HG03103 (cell line): ENCODE measurements around the gene HTT.

ENCODE experiments used
- ATAC-seq: cut with Tn5 transposase; IDR thresholded peaks from one replicate; pipeline ENCODE4 v1.9.1; 2021; ENCODE audit warnings: low read depth; ENCODE audit not compliant: unreplicated experiment

The HTT gene

DNA sequence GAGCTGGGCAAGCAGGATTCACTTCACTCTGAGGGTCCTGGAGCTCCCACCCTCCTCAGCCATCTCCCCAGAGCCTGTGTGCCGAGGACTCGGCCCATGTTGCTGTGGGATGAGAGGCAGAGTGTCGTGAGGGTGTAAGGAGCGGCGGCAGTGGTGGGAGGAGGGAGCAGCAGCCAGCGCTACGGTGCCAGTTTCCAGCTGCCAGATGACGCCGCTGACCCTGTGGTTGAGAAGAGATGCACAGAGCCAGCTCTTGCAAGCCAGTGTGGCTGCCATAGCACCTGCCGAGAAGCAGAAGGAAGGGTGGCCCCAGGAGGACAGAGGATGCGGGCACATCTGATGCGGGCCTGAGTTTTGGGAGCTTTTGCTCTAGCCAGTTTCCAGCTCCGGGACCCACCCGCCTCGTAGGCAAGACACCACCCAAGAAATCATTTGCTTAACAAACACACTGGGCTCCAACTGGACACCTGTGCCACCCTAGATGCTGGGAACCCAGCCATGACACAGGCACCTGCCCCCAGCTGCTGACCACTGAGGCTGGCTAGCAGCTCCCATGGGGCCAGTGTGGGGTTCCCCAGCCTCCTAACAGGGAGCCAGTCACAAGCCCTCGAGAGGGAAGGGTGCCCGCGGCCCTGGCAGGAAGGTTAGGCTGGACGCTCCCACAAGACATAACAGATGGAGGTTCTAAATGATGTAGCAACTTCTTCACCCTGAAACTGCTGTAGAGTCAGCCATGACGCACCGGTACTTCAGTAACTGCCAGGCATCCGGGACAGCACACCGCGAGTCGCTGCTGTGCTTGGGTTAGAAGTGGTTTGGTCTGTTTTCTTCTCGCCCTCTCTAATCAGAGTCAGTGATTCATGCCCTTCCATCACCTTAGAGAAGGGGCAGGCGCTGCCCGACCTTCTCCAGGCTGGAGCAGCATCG is 183.3 kb downstream of the HTT start:
- ATAC-seq = no peak

- ATAC-seq = no peak
Measured at GRCh38 chr4:3261411-3262207, 187.1 kb downstream of the HTT start.

- no peak for ATAC-seq
Measured at GRCh38 chr4:3262208-3263052, 187.9 kb downstream of the HTT start.

GRCh38 chr4:3263053-3263875 is 188.8 kb downstream of the HTT start:
- no peak for ATAC-seq

- ATAC-seq = no peak
Measured at GRCh38 chr4:3263876-3264193, 189.4 kb downstream of the HTT start.

DNA sequence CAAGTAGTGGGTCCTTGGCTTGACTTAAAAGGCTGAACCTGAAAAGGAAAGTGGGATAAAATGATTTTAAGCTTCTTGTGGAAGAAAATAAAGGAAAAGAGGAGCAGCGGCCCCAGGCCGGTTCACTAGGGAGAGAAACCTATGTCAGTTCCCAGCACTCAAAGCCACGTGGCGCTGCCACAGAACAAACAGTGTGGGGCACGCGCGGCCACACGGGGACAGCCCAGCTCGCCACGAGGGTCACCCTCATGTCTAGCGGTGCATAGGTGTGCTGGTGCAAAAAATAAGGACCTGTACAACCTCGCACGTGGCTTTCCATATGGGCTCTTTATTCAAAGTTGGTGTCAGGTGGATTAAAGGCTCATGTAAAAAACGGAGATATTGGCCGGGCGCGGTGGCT is 191.6 kb downstream of the HTT start:
- ATAC-seq = no peak

DNA sequence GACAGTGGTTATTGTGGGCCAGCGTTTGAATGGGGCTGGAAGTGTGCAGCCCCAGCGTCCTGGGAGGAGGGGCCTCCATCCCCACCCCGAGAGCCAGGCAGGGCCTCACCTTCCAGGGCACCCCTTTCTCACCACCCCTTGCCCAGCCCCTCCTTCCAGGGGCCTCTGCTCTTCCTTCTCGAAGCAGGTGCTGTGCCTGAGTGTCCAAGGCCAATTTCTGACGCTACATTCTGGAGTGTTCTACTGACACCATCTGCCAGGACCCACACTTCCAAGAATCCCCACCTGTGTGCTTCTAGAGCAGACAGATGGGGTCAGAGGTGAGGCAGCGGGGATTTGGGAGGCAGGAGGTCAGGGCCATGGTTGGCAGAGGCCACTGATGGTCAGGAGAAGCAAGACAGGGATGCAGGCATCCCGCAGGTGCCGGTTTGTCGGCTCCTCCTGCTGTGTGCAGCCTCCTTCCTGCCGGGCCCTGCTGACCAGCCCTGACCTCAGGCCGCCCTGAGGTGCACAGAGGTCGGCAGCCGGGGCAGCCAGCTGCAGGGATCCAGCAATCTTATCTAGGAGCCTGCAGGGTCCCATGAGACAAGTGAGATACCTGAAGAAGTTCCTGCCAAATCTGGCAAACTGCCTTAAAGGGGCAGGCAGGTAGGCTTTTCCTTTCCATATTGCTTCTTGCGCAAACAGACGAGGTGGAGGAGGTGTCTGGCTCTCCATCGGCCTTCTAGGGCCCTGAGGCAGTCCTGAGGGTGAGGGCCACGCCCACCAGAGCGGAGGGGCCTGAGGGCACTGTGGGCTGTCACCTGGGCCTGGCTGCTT is 193.3 kb downstream of the HTT start:
- ATAC-seq = no peak

DNA sequence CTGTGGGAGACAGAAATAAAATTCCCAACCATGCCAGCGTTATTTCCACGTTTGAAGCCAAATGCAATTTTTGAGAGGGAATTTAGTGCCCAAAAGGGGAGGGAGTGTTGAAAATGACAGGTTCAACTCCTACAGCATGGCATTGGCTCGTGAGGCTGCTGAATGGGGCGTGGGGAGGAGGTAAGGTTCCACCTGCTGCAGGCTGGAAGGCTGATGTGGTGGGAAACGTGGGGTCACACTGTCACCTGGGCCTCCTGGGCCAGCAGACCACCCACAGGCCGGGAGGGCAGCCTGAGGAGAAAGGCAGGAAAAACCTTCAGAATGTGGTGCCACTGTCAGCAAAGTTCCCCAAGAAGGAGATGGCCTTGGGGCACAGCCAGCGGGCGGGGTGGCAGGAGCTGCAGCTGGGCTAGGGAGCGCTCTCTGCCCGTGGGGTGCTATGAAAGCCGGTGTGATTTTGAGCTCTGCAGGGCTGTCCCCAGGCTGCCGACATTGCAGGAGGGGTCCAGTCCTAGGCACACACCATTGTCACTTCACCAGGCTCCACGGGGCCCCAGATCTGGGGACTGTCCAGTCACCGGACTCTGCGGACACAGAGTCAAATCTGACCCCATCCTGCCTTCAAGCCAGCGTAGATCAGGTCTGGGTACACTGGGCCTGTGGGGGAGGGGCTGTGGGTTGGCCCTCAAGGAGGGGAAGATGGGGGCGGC is 194.1 kb downstream of the HTT start:
- ATAC-seq = no peak

DNA sequence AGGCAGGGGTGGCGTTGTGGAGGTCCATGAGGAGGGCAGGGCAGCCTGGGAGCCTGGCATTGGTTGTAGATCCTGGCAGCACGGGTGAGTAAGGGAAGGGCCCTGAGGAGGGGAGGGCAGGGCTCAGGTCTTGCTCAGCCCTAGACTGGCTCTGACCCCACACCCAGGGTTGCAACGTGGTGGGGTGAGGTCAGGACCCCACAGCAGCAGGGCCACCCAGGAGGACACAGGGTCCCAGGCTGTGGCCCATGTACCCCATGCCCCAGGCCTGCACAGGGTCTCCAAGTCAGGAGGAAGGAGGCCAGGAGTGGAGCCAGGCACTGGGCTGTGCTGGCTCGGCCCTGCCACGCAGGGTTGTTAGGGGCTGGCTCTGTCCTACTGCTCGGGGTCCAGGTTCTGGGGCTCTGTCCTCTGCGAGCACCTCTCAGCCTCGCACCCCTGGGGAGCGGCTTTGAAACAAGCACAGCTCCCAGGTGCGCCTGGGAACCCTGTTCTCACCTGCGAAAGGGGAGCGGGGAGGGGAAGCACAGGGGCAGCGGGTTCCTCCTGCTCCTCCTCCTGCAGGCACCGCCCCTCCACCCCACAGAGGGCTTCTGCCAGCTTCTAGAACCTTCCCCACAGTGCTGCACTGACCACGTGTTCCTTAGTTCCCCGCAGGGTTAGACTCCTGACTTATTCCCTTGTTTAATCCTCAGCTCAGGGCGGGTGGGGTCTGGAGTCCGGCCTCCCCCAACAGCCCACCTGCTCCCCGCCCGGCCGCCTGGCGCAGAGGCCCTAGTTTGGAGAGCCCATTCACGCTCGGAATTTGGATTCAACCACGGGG is 194.8 kb downstream of the HTT start:
- ATAC-seq = no peak

GRCh38 chr4:3269991-3270611 is 195.6 kb downstream of the HTT start:
- no peak for ATAC-seq

- no peak for ATAC-seq
Measured at GRCh38 chr4:3271131-3271530, 196.7 kb downstream of the HTT start.

- no peak for ATAC-seq
Measured at GRCh38 chr4:3276986-3277385, 202.5 kb downstream of the HTT start.

DNA sequence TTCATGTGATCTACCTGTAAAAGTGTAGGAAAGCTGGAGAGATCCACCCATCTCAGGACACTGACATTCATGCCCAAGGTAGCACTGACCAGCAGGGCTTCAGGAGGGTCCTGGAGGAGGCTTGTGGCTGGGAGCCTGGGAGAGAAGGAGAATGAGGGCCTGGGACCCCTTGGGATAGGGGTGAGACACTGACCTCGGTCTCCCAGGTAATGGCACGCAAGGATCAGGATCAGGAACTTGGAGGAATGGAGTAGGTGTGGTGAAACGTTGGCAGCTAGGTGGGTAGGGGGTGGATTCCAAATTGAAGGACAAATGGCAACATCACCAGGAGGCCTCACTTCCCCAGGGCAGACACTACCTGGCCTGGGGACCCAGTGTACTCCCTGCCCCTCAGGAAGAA is 206.0 kb downstream of the HTT start:
- ATAC-seq = no peak

- ATAC-seq = no peak
Measured at GRCh38 chr4:3283483-3283882, 209.0 kb downstream of the HTT start.

DNA sequence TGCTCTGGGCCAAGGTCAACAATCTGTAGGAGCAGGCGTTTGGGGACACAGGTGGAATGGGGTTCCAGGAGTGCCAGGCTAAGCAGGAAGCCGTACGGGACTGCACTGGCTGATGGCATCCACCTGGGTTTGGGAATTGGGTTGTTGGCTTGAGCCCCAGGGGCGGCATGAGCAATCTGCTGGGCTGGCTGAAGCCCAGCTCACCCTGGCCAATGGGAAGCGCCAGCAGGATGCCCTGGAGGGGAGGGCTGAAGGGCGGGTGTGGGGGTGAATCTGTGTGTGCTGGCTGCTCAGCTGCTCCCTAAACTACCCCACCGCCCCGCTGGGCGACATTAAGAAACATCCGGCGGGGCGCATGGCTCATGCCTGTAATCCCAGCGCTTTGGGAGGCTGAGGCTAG is 209.4 kb downstream of the HTT start:
- ATAC-seq = no peak

DNA sequence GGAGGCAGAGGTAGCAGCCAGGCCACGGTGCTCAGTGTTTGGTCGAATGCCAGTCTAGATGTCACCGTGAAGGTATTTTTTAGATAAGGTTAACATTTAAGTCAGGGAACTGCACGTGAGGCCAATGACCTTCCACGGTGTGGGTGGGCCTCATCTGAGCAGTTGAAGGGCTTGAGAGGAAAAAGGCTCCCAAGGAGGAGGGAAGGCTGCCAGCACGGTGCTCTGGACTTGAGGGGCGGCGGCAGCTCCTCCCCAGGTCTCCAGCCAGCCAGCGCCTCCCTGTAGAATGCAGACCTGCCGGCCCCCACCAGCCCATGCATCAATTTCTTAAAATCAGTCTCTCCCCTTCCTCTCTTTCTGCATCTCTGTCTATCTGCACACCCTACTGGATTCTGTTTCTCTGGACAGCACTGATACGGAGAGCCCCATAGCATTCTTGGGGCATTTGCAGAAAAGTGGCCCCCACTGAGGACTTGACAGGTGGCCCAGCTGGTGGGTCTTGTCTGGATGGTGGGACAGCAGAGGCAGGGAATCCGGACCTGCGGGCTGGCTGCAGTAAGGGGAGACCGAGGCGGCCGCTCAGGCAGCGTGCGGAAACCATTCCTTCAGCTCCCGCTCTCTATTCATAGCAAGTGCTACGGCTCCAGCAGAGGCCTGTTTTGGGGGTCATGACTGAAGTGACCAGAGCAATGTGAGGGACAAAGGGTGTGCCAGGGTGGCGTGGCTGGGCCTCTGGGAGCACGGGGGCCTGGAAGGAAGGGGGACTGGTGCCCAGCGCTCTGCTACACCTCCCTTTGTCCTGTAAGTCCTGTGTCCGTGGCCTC is 210.5 kb downstream of the HTT start:
- no peak for ATAC-seq
